H1 (cell line): ENCODE results near the gene NIPAL1.

ENCODE experiments used
- GABPA ChIP-seq: IDR thresholded peaks from 2 replicates; pipeline ENCODE4 v1.6.1; 2011; ENCODE audit warnings: mild to moderate bottlenecking, low read length, moderate library complexity, borderline replicate concordance; ENCODE audit not compliant: insufficient read depth
- KDM4A ChIP-seq: IDR thresholded peaks from one replicate; pipeline ENCODE4 v1.7.1; 2012; ENCODE audit warnings: low read depth, mild to moderate bottlenecking, moderate library complexity, low read length, inconsistent platforms; ENCODE audit not compliant: severe bottlenecking
- POLR2A ChIP-seq, 2 experiments: IDR thresholded peaks; 1 replicate in 1 of 2; 2 replicates in 1 of 2; pipeline ENCODE4 v1.6.1; 2011; ENCODE audit warnings: low read depth in 2 of 2, low read length in 2 of 2, mild to moderate bottlenecking in 2 of 2; ENCODE audit errors: control extremely low read depth in 1 of 2
- POLR2AphosphoS5 ChIP-seq: IDR thresholded peaks from 2 replicates; pipeline ENCODE4 v1.6.1; 2011; ENCODE audit warnings: low read depth, low read length
- POU5F1 ChIP-seq: IDR thresholded peaks from 2 replicates; pipeline ENCODE4 v1.6.1; 2011; ENCODE audit warnings: low read depth, mild to moderate bottlenecking, low read length, moderate library complexity
- RAD21 ChIP-seq, 2 experiments: IDR thresholded peaks in 1 of 2; conservative IDR thresholded peaks in 1 of 2; 2 replicates each; pipeline ENCODE4 v1.6.1; 2011; ENCODE audit warnings: low read depth in 2 of 2, low read length in 2 of 2, improper control_type of control experiment in 1 of 2, inconsistent platforms in 1 of 2, mild to moderate bottlenecking in 1 of 2, moderate library complexity in 1 of 2
- SIN3A ChIP-seq, 2 experiments: IDR thresholded peaks in 1 of 2; conservative IDR thresholded peaks in 1 of 2; 2 replicates each; pipeline ENCODE4 v1.6.1; 2011 to 2012; ENCODE audit warnings: low read length in 2 of 2, improper control_type of control experiment in 1 of 2, low read depth in 1 of 2, mild to moderate bottlenecking in 1 of 2
- SIX5 ChIP-seq: IDR thresholded peaks from 2 replicates; pipeline ENCODE4 v1.6.1; 2011; ENCODE audit warnings: mild to moderate bottlenecking, low read depth, low read length
- SP1 ChIP-seq: IDR thresholded peaks from 2 replicates; pipeline ENCODE4 v1.6.1; 2011; ENCODE audit warnings: low read depth, low read length
- TF ChIP-seq, protein P1 (sequence below): IDR thresholded peaks from 2 replicates; pipeline ENCODE4 v1.6.1; 2012; ENCODE audit warnings: inconsistent platforms
- TF ChIP-seq, protein P2 (sequence below), 3 experiments: IDR thresholded peaks; 1 replicate in 2 of 3; 2 replicates in 1 of 3; pipeline versions ENCODE4 v1.5.1 to v1.6.1; 2011; ENCODE audit warnings: low read length in 3 of 3, mild to moderate bottlenecking in 3 of 3, inconsistent platforms in 2 of 3, low read depth in 1 of 3, moderate library complexity in 1 of 3; ENCODE audit not compliant: insufficient read depth in 1 of 3; ENCODE audit errors: control extremely low read depth in 1 of 3
- TF ChIP-seq, protein P3 (sequence below): IDR thresholded peaks from 2 replicates; pipeline ENCODE4 v1.6.1; 2011; ENCODE audit warnings: low read depth, mild to moderate bottlenecking, low read length; ENCODE audit not compliant: insufficient read depth

DNA sequence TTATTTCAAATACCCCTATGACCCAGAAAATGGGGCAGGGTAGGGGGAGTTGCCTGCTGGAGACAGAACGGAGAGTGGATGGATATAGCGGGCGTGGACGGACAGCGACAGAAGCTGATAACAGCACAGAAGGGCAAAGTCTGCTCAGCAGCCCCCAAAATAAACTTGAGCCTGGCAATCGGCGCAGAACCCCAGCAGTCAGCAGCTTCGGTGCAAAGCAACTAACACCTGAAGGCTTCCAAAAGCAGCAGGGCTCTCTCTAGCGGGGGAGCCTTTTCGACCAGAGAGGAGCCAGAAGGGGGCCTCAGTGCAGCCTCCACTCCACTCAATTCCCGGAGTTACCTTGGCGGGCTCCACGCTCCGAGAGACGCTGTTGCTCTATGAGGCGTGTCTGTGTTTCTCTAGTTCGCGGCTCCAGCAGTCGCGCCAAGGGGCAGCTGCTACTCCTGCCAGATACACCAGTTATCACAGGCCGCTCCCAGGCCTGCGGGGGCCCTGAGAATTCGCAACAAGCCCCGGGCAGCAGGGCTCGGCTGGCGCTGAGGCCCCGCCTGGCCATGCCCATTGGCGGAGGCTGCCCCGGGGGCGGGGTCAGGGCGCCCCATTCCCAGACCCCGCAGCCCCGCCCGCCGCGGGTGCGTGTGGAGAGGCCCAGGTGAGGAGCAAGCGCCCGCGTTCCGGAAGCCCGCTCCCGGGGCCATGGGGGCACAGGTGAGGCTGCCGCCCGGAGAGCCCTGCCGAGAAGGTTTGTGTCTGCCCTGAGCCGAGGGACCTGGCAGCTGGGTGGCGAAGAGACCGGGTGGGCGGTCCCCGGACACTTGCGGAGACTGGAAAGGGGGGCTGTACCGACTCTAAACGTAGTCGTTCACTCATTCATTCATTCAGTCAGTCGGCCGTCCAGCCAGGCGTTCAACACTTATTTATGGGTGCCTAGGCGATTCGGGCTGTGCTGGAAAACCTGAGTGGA, at the start of gene NIPAL1, which contains the start of gene CNGA1:
- TF ChIP-seq, protein P1, sequence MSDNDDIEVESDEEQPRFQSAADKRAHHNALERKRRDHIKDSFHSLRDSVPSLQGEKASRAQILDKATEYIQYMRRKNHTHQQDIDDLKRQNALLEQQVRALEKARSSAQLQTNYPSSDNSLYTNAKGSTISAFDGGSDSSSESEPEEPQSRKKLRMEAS, result no peak
- no peak for TF ChIP-seq POU5F1
- no peak for TF ChIP-seq POLR2AphosphoS5
- TF ChIP-seq KDM4A, result peak; percentile 96
- TF ChIP-seq, protein P2, sequence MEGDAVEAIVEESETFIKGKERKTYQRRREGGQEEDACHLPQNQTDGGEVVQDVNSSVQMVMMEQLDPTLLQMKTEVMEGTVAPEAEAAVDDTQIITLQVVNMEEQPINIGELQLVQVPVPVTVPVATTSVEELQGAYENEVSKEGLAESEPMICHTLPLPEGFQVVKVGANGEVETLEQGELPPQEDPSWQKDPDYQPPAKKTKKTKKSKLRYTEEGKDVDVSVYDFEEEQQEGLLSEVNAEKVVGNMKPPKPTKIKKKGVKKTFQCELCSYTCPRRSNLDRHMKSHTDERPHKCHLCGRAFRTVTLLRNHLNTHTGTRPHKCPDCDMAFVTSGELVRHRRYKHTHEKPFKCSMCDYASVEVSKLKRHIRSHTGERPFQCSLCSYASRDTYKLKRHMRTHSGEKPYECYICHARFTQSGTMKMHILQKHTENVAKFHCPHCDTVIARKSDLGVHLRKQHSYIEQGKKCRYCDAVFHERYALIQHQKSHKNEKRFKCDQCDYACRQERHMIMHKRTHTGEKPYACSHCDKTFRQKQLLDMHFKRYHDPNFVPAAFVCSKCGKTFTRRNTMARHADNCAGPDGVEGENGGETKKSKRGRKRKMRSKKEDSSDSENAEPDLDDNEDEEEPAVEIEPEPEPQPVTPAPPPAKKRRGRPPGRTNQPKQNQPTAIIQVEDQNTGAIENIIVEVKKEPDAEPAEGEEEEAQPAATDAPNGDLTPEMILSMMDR (IDR thresholded peaks at IDR 0.05; ENCODE audit: control extremely low read depth in 1 of 3, insufficient read depth in 1 of 3, low read depth in 1 of 3, low read length in 3 of 3), result peak; percentile 14 to 46 (median 37)
- no peak for TF ChIP-seq SIX5
- 0 out of 4 replicates have a peak, but pooled peaks of 1 of the 2 experiments have one; percentile 23 for TF ChIP-seq RAD21 (IDR thresholded peaks at IDR 0.05 in 1 of 2, conservative IDR thresholded peaks at IDR 0.05 in 1 of 2; ENCODE audit: low read depth in 2 of 2, low read length in 2 of 2)
- TF ChIP-seq, protein P3, sequence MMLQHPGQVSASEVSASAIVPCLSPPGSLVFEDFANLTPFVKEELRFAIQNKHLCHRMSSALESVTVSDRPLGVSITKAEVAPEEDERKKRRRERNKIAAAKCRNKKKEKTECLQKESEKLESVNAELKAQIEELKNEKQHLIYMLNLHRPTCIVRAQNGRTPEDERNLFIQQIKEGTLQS, result no peak
- TF ChIP-seq SP1, result no peak
- TF ChIP-seq GABPA, result no peak
- TF ChIP-seq SIN3A (conservative IDR thresholded peaks at IDR 0.05 in 1 of 2, IDR thresholded peaks at IDR 0.05 in 1 of 2; ENCODE audit: low read depth in 1 of 2, low read length in 2 of 2), result peak in 1 of 2 experiments; percentile 14; a peak in 1 of 4 replicates
- 0 out of 3 replicates have a peak, but pooled peaks of 1 of the 2 experiments have one; percentile 36 for TF ChIP-seq POLR2A (IDR thresholded peaks at IDR 0.05; ENCODE audit: control extremely low read depth in 1 of 2, low read depth in 2 of 2, low read length in 2 of 2)
